ENCODE measurements around the gene GABRR2. TPM values are rescaled to one million over a fixed set of nuclear protein-coding genes. Genes with fewer than 3 reads are reported as not detected.

GABRR2 gene
- total RNA-seq, 2 donors from 2014 or later, result 0.48 to 0.49 TPM

GRCh38 chr6:89270951-89271721 is 44.0 kb downstream of the GABRR2 start:
- no peaks in the 10 kb centered on the region for H3K36me3 ChIP-seq
- intact Hi-C loops (cut with DNase I), result no loop called here
- DNase-seq, result no peak
- no peaks in the 10 kb centered on the region for H3K27me3 ChIP-seq
- H3K9me3 ChIP-seq, result no peaks in the 10 kb centered on the region
- H3K9ac ChIP-seq (ENCODE audit: low read depth in 2 of 2, low read length in 2 of 2), result no peak overlapping the region
- H3K4me1 ChIP-seq, result no peaks in the 10 kb centered on the region
- TF ChIP-seq, protein P1, sequence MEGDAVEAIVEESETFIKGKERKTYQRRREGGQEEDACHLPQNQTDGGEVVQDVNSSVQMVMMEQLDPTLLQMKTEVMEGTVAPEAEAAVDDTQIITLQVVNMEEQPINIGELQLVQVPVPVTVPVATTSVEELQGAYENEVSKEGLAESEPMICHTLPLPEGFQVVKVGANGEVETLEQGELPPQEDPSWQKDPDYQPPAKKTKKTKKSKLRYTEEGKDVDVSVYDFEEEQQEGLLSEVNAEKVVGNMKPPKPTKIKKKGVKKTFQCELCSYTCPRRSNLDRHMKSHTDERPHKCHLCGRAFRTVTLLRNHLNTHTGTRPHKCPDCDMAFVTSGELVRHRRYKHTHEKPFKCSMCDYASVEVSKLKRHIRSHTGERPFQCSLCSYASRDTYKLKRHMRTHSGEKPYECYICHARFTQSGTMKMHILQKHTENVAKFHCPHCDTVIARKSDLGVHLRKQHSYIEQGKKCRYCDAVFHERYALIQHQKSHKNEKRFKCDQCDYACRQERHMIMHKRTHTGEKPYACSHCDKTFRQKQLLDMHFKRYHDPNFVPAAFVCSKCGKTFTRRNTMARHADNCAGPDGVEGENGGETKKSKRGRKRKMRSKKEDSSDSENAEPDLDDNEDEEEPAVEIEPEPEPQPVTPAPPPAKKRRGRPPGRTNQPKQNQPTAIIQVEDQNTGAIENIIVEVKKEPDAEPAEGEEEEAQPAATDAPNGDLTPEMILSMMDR (IDR thresholded peaks at IDR 0.05), result no peak
- no peak overlapping the region for H3K27ac ChIP-seq
- H3K4me3 ChIP-seq, result no peak overlapping the region

GRCh38 chr6:89269981-89270380 is 45.1 kb downstream of the GABRR2 start:
- H3K27me3 ChIP-seq, result no peaks in the 10 kb centered on the region
- intact Hi-C loops (cut with DNase I), result no loop called here
- no peak overlapping the region for H3K27ac ChIP-seq
- no peak for DNase-seq
- no peaks in the 10 kb centered on the region for H3K36me3 ChIP-seq
- H3K4me3 ChIP-seq, result no peak overlapping the region
- no peaks in the 10 kb centered on the region for H3K4me1 ChIP-seq
- no peak overlapping the region for H3K9ac ChIP-seq (ENCODE audit: low read depth in 2 of 2, low read length in 2 of 2)
- TF ChIP-seq, protein P1 (IDR thresholded peaks at IDR 0.05), result no peak
- H3K9me3 ChIP-seq, result no peaks in the 10 kb centered on the region

DNA sequence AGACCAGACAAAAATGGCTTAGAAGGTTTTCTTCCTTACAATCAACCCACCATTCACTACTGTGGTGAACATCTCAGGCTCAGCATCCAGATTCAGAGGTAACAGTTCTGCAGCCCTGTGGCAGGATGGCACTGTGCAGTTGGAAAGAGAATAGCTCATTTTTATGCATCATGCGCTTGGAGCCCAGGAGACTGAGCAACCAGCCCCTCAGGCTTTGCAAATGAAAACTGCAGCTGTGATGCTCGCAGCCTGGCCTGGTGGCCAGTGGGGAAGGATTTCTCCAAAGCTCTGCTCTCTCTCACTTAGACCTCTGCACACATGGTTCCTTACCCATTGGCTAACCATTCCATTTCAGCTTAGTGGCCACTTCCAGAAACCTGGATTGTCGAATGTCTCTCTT is 45.8 kb downstream of the GABRR2 start:
- TF ChIP-seq, protein P1 (IDR thresholded peaks at IDR 0.05), result no peak
- no peak overlapping the region for H3K4me3 ChIP-seq
- intact Hi-C loops (cut with DNase I), result no loop called here
- no peak overlapping the region for H3K9ac ChIP-seq (ENCODE audit: low read depth in 2 of 2, low read length in 2 of 2)
- H3K36me3 ChIP-seq, result no peaks in the 10 kb centered on the region
- H3K9me3 ChIP-seq, result no peaks in the 10 kb centered on the region
- H3K4me1 ChIP-seq, result no peaks in the 10 kb centered on the region
- no peaks in the 10 kb centered on the region for H3K27me3 ChIP-seq
- H3K27ac ChIP-seq, result no peak overlapping the region
- DNase-seq, result no peak

- intact Hi-C loops (cut with DNase I), result no loop called here
- no peaks in the 10 kb centered on the region for H3K4me1 ChIP-seq
- H3K4me3 ChIP-seq, result no peak overlapping the region
- no peaks in the 10 kb centered on the region for H3K9me3 ChIP-seq
- TF ChIP-seq, protein P1 (IDR thresholded peaks at IDR 0.05), result no peak
- H3K27me3 ChIP-seq, result no peaks in the 10 kb centered on the region
- H3K36me3 ChIP-seq, result no peaks in the 10 kb centered on the region
- no peak for DNase-seq
- H3K27ac ChIP-seq, result no peak overlapping the region
- no peak overlapping the region for H3K9ac ChIP-seq (ENCODE audit: low read depth in 2 of 2, low read length in 2 of 2)
Observed at GRCh38 chr6:89268776-89269175, 46.3 kb downstream of the GABRR2 start.

DNA sequence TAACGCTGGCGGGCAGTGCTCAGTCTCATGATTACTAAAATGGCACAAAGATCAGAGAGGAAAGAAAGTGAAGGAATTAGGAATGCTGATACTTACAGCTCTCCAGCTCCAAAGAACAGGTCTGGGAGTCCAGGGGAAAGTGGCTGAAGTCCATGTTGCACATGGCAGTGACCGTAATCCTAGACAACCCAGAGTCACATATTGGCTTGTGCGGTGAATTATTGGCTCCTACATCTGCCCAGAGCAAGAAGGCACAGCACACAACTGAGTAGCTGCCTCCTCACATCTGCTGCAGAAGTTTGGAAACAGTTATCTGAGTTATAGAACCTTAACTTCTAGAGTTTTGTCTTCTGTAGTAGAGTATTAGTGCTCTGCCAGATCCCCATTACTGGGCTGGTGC is 47.2 kb downstream of the GABRR2 start:
- TF ChIP-seq, protein P1 (IDR thresholded peaks at IDR 0.05), result no peak
- no peaks in the 10 kb centered on the region for H3K36me3 ChIP-seq
- H3K27ac ChIP-seq, result no peak overlapping the region
- H3K27me3 ChIP-seq, result no peaks in the 10 kb centered on the region
- H3K9me3 ChIP-seq, result no peaks in the 10 kb centered on the region
- no peaks in the 10 kb centered on the region for H3K4me1 ChIP-seq
- H3K4me3 ChIP-seq, result no peak overlapping the region
- intact Hi-C loops (cut with DNase I), result no loop called here
- no peak for DNase-seq
- no peak overlapping the region for H3K9ac ChIP-seq (ENCODE audit: low read depth in 2 of 2, low read length in 2 of 2)

Data from colonic mucosa (tissue), 4 donors.